HEK293 (cell line): Measurements from ENCODE around the gene AFF1.

Source experiments
- BCL11A ChIP-seq: fragments of 450-650 bp; formaldehyde crosslinking; IDR thresholded peaks from 2 replicates; pipeline ENCODE4 v1.5.1; 2016; ENCODE audit warnings: low read depth, missing biosample characterization, missing genetic modification characterization
- IKZF3 ChIP-seq: fragments of 450-650 bp; IDR thresholded peaks from 2 replicates; pipeline ENCODE4 v1.5.0; 2018; ENCODE audit warnings: missing biosample characterization, mild to moderate bottlenecking, missing genetic modification characterization, moderate library complexity
- KLF9 ChIP-seq: fragments of 450-650 bp; formaldehyde crosslinking; IDR thresholded peaks from 2 replicates; pipeline ENCODE4 v1.5.1; 2016; ENCODE audit warnings: missing biosample characterization, missing genetic modification characterization, low read depth
- PRDM4 ChIP-seq: fragments of 450-650 bp; formaldehyde crosslinking; IDR thresholded peaks from 2 replicates; pipeline ENCODE4 v1.5.1; 2017; ENCODE audit warnings: missing biosample characterization, missing genetic modification characterization
- REST ChIP-seq: fragments of 450-650 bp; formaldehyde crosslinking; IDR thresholded peaks from 2 replicates; pipeline ENCODE4 v1.5.1; 2016; ENCODE audit warnings: missing biosample characterization, missing genetic modification characterization
- SALL2 ChIP-seq: fragments of 450-650 bp; formaldehyde crosslinking; IDR thresholded peaks from 2 replicates; pipeline ENCODE4 v1.5.0; 2017; ENCODE audit warnings: missing biosample characterization, mild to moderate bottlenecking, missing genetic modification characterization, borderline replicate concordance
- WT1 ChIP-seq: fragments of 450-650 bp; formaldehyde crosslinking; IDR thresholded peaks from 2 replicates; pipeline ENCODE4 v1.5.1; 2016; ENCODE audit warnings: missing biosample characterization, missing genetic modification characterization
- YY1 ChIP-seq: fragments of 450-650 bp; formaldehyde crosslinking; IDR thresholded peaks from 2 replicates; pipeline ENCODE4 v1.5.1; 2018; ENCODE audit warnings: missing biosample characterization, missing genetic modification characterization
- ZBTB11 ChIP-seq: fragments of 450-650 bp; formaldehyde crosslinking; conservative IDR thresholded peaks from 2 replicates; pipeline ENCODE4 v1.5.1; 2016; ENCODE audit warnings: low read depth, missing biosample characterization, missing genetic modification characterization
- ZBTB17 ChIP-seq: fragments of 450-650 bp; formaldehyde crosslinking; IDR thresholded peaks from 2 replicates; pipeline ENCODE4 v1.5.1; 2016; ENCODE audit warnings: missing biosample characterization, missing genetic modification characterization
- ZBTB49 ChIP-seq: fragments of 450-650 bp; formaldehyde crosslinking; IDR thresholded peaks from 2 replicates; pipeline ENCODE4 v1.5.1; 2016; ENCODE audit warnings: missing biosample characterization, missing genetic modification characterization, low read depth
- ZNF10 ChIP-seq: fragments of 450-650 bp; formaldehyde crosslinking; IDR thresholded peaks from 2 replicates; pipeline ENCODE4 v1.5.1; 2017; ENCODE audit warnings: missing biosample characterization, missing genetic modification characterization
- ZNF121 ChIP-seq: fragments of 450-650 bp; formaldehyde crosslinking; IDR thresholded peaks from 2 replicates; pipeline ENCODE4 v1.5.1; 2016; ENCODE audit warnings: missing biosample characterization, missing genetic modification characterization
- ZNF157 ChIP-seq: fragments of 450-650 bp; formaldehyde crosslinking; IDR thresholded peaks from 2 replicates; pipeline ENCODE4 v1.5.1; 2016; ENCODE audit warnings: missing biosample characterization, missing genetic modification characterization
- ZNF202 ChIP-seq: fragments of 450-650 bp; formaldehyde crosslinking; IDR thresholded peaks from 2 replicates; pipeline ENCODE4 v1.5.1; 2016; ENCODE audit warnings: missing biosample characterization, missing genetic modification characterization, borderline replicate concordance
- ZNF24 ChIP-seq: fragments of 450-650 bp; formaldehyde crosslinking; IDR thresholded peaks from 2 replicates; pipeline ENCODE4 v1.5.1; 2016; ENCODE audit warnings: missing biosample characterization, missing genetic modification characterization
- ZNF341 ChIP-seq: fragments of 450-650 bp; formaldehyde crosslinking; IDR thresholded peaks from 2 replicates; pipeline ENCODE4; 2016; ENCODE audit warnings: low read depth, missing biosample characterization, missing genetic modification characterization
- ZNF350 ChIP-seq: fragments of 450-650 bp; formaldehyde crosslinking; IDR thresholded peaks from 2 replicates; pipeline ENCODE4 v1.5.0; 2017; ENCODE audit warnings: missing biosample characterization, mild to moderate bottlenecking, missing genetic modification characterization
- ZNF354C ChIP-seq: fragments of 450-650 bp; formaldehyde crosslinking; IDR thresholded peaks from 2 replicates; pipeline ENCODE4 v1.5.1; 2016; ENCODE audit warnings: missing biosample characterization, missing genetic modification characterization, low read depth, borderline replicate concordance
- ZNF514 ChIP-seq: fragments of 450-650 bp; formaldehyde crosslinking; IDR thresholded peaks from 2 replicates; pipeline ENCODE4 v1.5.1; 2016; ENCODE audit warnings: missing biosample characterization, missing genetic modification characterization
- ZNF555 ChIP-seq: fragments of 450-650 bp; formaldehyde crosslinking; conservative IDR thresholded peaks from 2 replicates; pipeline ENCODE4 v1.5.1; 2017; ENCODE audit warnings: missing biosample characterization, mild to moderate bottlenecking, missing genetic modification characterization, inconsistent platforms
- ZNF560 ChIP-seq: fragments of 450-650 bp; formaldehyde crosslinking; IDR thresholded peaks from 2 replicates; pipeline ENCODE4 v1.5.1; 2017; ENCODE audit warnings: missing biosample characterization, missing genetic modification characterization, borderline replicate concordance
- ZNF610 ChIP-seq: fragments of 450-650 bp; formaldehyde crosslinking; IDR thresholded peaks from 2 replicates; pipeline ENCODE4 v1.5.1; 2016; ENCODE audit warnings: missing biosample characterization, missing genetic modification characterization, borderline replicate concordance
- ZNF629 ChIP-seq: fragments of 450-650 bp; formaldehyde crosslinking; IDR thresholded peaks from 2 replicates; pipeline ENCODE4 v1.5.1; 2017; ENCODE audit warnings: missing biosample characterization, missing genetic modification characterization
- ZNF654 ChIP-seq: fragments of 450-650 bp; formaldehyde crosslinking; IDR thresholded peaks from 2 replicates; pipeline ENCODE4 v1.5.1; 2016; ENCODE audit warnings: low read depth, missing biosample characterization, missing genetic modification characterization
- ZNF658 ChIP-seq: fragments of 450-650 bp; formaldehyde crosslinking; IDR thresholded peaks from 2 replicates; pipeline ENCODE4; 2016; ENCODE audit warnings: missing biosample characterization, missing genetic modification characterization
- ZNF660 ChIP-seq: fragments of 450-650 bp; IDR thresholded peaks from 2 replicates; pipeline ENCODE4 v1.5.1; 2018; ENCODE audit warnings: missing biosample characterization, mild to moderate bottlenecking, missing genetic modification characterization
- ZNF747 ChIP-seq: fragments of 450-650 bp; formaldehyde crosslinking; IDR thresholded peaks from 2 replicates; pipeline ENCODE4 v1.5.1; 2016; ENCODE audit warnings: missing biosample characterization, missing genetic modification characterization
- ZNF843 ChIP-seq: fragments of 450-650 bp; formaldehyde crosslinking; IDR thresholded peaks from 2 replicates; pipeline ENCODE4 v1.5.1; 2016; ENCODE audit warnings: missing biosample characterization, missing genetic modification characterization
- ZSCAN23 ChIP-seq: fragments of 450-650 bp; formaldehyde crosslinking; IDR thresholded peaks from 2 replicates; pipeline ENCODE4 v1.5.1; 2016; ENCODE audit warnings: missing biosample characterization, missing genetic modification characterization

The AFF1 gene

GRCh38 chr4:86977621-86978184, 42.9 kb downstream of the AFF1 start (continued):
- TF ChIP-seq ZNF10 (tag by site-specific recombination) (no peak), IKZF3 (no peak), ZNF354C (tag by site-specific recombination) (no peak), KLF9 (no peak), PRDM4 (tag by site-specific recombination) (no peak), ZNF514 (tag by site-specific recombination) (no peak), ZNF843 (tag by site-specific recombination) (peak; percentile 46; the same call in 1 of the 2 replicates), WT1 (tag by site-specific recombination) (peak; percentile 63), ZNF121 (tag by site-specific recombination) (no peak), ZNF555 (tag by site-specific recombination) (no peak), BCL11A (tag by site-specific recombination) (no peak), YY1 (tag by site-specific recombination) (no peak), ZBTB49 (no peak), ZNF610 (no peak), ZNF658 (no peak), SALL2 (tag by site-specific recombination) (no peak), ZNF660 (tag by site-specific recombination) (no peak), ZSCAN23 (tag by site-specific recombination) (no peak), ZNF341 (tag by site-specific recombination) (no peak), ZNF157 (no peak), ZNF560 (tag by site-specific recombination) (no peak), ZNF350 (tag by site-specific recombination) (no peak), ZNF747 (tag by site-specific recombination) (no peak), ZBTB11 (tag by site-specific recombination) (no peak), ZNF629 (tag by site-specific recombination) (peak; percentile 60), ZNF202 (tag by site-specific recombination) (no peak), ZBTB17 (tag by site-specific recombination) (peak; percentile 89), REST (no peak), ZNF654 (tag by site-specific recombination) (no peak), ZNF24 (tag by site-specific recombination) (peak; percentile 28; the same call in 1 of the 2 replicates)
